IMR-90 (cell line): ENCODE data around the gene DSCAM. TPM values are rescaled to one million over a fixed set of nuclear protein-coding genes. Genes with fewer than 3 reads are reported as not detected.

Source experiments
- ATAC-seq: fragments of 200-7000 bp; cut with Tn5 transposase; 2 replicates; pipeline ENCODE4 v1.9.1; 2020; ENCODE audit warnings: low read depth, mild to moderate bottlenecking, moderate library complexity
- BruUV-seq: library from RNA; stranded (reverse); fragments of 400-500 nt; replicated peaks from 2 replicates; lab custom pipeline; 2021; lab: Mats Ljungman, UMichigan
- CTCF ChIA-PET: fragments of 300-600 bp; formaldehyde crosslinking; extraction: SDS; loops from one replicate; lab custom pipeline; 2021; ENCODE audit warnings: antibody characterized with exemption; lab: Yijun Ruan, JAX
- POLR2A ChIA-PET: fragments of 300-600 bp; sonication (Branson Sonifier 250); formaldehyde crosslinking; loops from one replicate; lab custom pipeline; 2022; ENCODE audit warnings: antibody characterized with exemption; ENCODE audit not compliant: unreplicated experiment; lab: Charles Lee
- DNase-seq: peaks from one replicate; pipeline ENCODE4 v3.0.0; 2013
- H2AFZ ChIP-seq: replicated peaks from 2 replicates; pipeline ENCODE3; 2013; ENCODE audit warnings: low read length, mild to moderate bottlenecking; ENCODE audit not compliant: poor library complexity
- H2AK5ac ChIP-seq: 2 replicates; pipeline ENCODE4 v1.6.1; 2013; ENCODE audit warnings: low read depth, low read length, inconsistent platforms
- H2AK9ac ChIP-seq: replicated peaks from 2 replicates; pipeline ENCODE3; 2013; ENCODE audit warnings: mild to moderate bottlenecking, low read depth, low read length, moderate library complexity; ENCODE audit not compliant: poor library complexity
- H2BK120ac ChIP-seq: 2 replicates; pipeline ENCODE4 v1.6.1; 2013; ENCODE audit warnings: low read depth, low read length, inconsistent platforms
- H2BK15ac ChIP-seq: 3 replicates; pipeline ENCODE4 v1.6.1; 2013; ENCODE audit warnings: low read depth, low read length, inconsistent platforms
- H2BK20ac ChIP-seq: 2 replicates; pipeline ENCODE4 v1.6.1; 2013; ENCODE audit warnings: low read depth, mild to moderate bottlenecking, inconsistent platforms, low read length, moderate library complexity
- H2BK5ac ChIP-seq: 2 replicates; pipeline ENCODE4 v1.6.1; 2013; ENCODE audit warnings: mild to moderate bottlenecking, low read depth, low read length, inconsistent platforms; ENCODE audit not compliant: poor library complexity, severe bottlenecking
- H3K14ac ChIP-seq: replicated peaks from 2 replicates; pipeline ENCODE4 v1.6.1; 2013; ENCODE audit warnings: low read depth, low read length, inconsistent platforms
- H3K18ac ChIP-seq: 2 replicates; pipeline ENCODE4 v1.6.1; 2013; ENCODE audit warnings: low read depth, low read length, control low read depth
- H3K23ac ChIP-seq: 2 replicates; pipeline ENCODE4 v1.6.1; 2013; ENCODE audit warnings: low read depth, low read length, inconsistent platforms
- H3K27ac ChIP-seq: 2 replicates; pipeline ENCODE4 v1.5.1; 2013; ENCODE audit warnings: mild to moderate bottlenecking, control low read depth, low read length; ENCODE audit not compliant: insufficient read depth
- H3K27me3 ChIP-seq: 2 replicates; pipeline ENCODE4 v1.6.1; 2013; ENCODE audit warnings: low read length; ENCODE audit not compliant: control insufficient read depth, insufficient read depth
- H3K36me3 ChIP-seq: 2 replicates; pipeline ENCODE4 v1.6.1; 2013; ENCODE audit warnings: low read length, mixed read lengths; ENCODE audit not compliant: control insufficient read depth, insufficient read depth
- H3K4ac ChIP-seq: 2 replicates; pipeline ENCODE4 v1.6.1; 2013; ENCODE audit warnings: low read depth, low read length, inconsistent platforms
- H3K4me1 ChIP-seq: 2 replicates; pipeline ENCODE4 v1.6.1; 2013; ENCODE audit warnings: low read length, mixed read lengths; ENCODE audit not compliant: control insufficient read depth, insufficient read depth
- H3K4me2 ChIP-seq: 2 replicates; pipeline ENCODE4 v1.6.1; 2013; ENCODE audit warnings: low read depth, mild to moderate bottlenecking, control low read depth, low read length, moderate library complexity
- H3K4me3 ChIP-seq: 2 replicates; pipeline ENCODE4 v1.5.1; 2013; ENCODE audit warnings: low read depth, mild to moderate bottlenecking, control low read depth, low read length, moderate library complexity; ENCODE audit not compliant: insufficient read depth
- H3K56ac ChIP-seq: 2 replicates; pipeline ENCODE4 v1.6.1; 2013; ENCODE audit warnings: low read length, inconsistent platforms; ENCODE audit not compliant: insufficient read depth; ENCODE audit errors: extremely low read depth
- H3K79me1 ChIP-seq, 2 experiments: 2 replicates each; pipeline ENCODE4 v1.6.1; 2013; ENCODE audit warnings: low read length in 2 of 2, inconsistent platforms in 1 of 2, low read depth in 1 of 2
- H3K9ac ChIP-seq: 2 replicates; pipeline ENCODE4 v1.6.1; 2013; ENCODE audit warnings: low read depth, low read length, control low read depth
- H3K9me1 ChIP-seq: 2 replicates; pipeline ENCODE4 v1.6.1; 2013; ENCODE audit warnings: low read length, inconsistent platforms; ENCODE audit not compliant: insufficient read depth
- H3K9me3 ChIP-seq: 2 replicates; pipeline ENCODE4 v1.6.1; 2013; ENCODE audit warnings: low read length; ENCODE audit not compliant: control insufficient read depth, insufficient read depth
- H4K20me1 ChIP-seq: 2 replicates; pipeline ENCODE4 v1.6.1; 2013; ENCODE audit warnings: low read length, inconsistent platforms; ENCODE audit not compliant: insufficient read depth
- H4K5ac ChIP-seq: 2 replicates; pipeline ENCODE4 v1.6.1; 2013; ENCODE audit warnings: mild to moderate bottlenecking, low read depth, low read length, control low read depth
- H4K8ac ChIP-seq, 2 experiments: 2 replicates each; pipeline ENCODE4 v1.6.1; 2013; ENCODE audit warnings: low read depth in 2 of 2, low read length in 2 of 2, control low read depth in 1 of 2, inconsistent platforms in 1 of 2
- H4K91ac ChIP-seq: 2 replicates; pipeline ENCODE4 v1.6.1; 2013; ENCODE audit warnings: low read depth, low read length, inconsistent platforms; ENCODE audit not compliant: insufficient read depth
- BHLHE40 ChIP-seq: fragments of 150-350 bp; IDR thresholded peaks from 2 replicates; pipeline ENCODE4 v1.6.1; 2016; ENCODE audit warnings: mild to moderate bottlenecking, low read depth, low read length
- CHD1 ChIP-seq: IDR thresholded peaks from 2 replicates; pipeline ENCODE4 v1.6.1; 2012; ENCODE audit warnings: low read depth, low read length, improper control_type of control experiment
- CTCF ChIP-seq: conservative IDR thresholded peaks from 2 replicates; pipeline ENCODE4 v1.5.1; 2012; ENCODE audit warnings: mild to moderate bottlenecking, low read depth, low read length, improper control_type of control experiment
- ELK1 ChIP-seq: fragments of 150-350 bp; IDR thresholded peaks from 2 replicates; pipeline ENCODE4 v1.6.1; 2016; ENCODE audit warnings: low read depth, mild to moderate bottlenecking, low read length, moderate library complexity, borderline replicate concordance
- FOS ChIP-seq: fragments of 150-350 bp; IDR thresholded peaks from 2 replicates; pipeline ENCODE4 v1.6.1; 2016; ENCODE audit warnings: low read depth, low read length
- MAFK ChIP-seq: IDR thresholded peaks from 2 replicates; pipeline ENCODE4 v1.6.1; 2012; ENCODE audit warnings: low read depth, low read length, improper control_type of control experiment
- MAZ ChIP-seq: IDR thresholded peaks from 2 replicates; pipeline ENCODE4 v1.6.1; 2012; ENCODE audit warnings: low read depth, mild to moderate bottlenecking, low read length, improper control_type of control experiment, moderate library complexity, borderline replicate concordance
- MXI1 ChIP-seq: IDR thresholded peaks from 2 replicates; pipeline ENCODE4 v1.6.1; 2012; ENCODE audit warnings: low read depth, mild to moderate bottlenecking, low read length, moderate library complexity, borderline replicate concordance
- RAD21 ChIP-seq: IDR thresholded peaks from 2 replicates; pipeline ENCODE4 v1.6.1; 2012; ENCODE audit warnings: low read length, improper control_type of control experiment
- RCOR1 ChIP-seq: IDR thresholded peaks from 2 replicates; pipeline ENCODE4 v1.6.1; 2012; ENCODE audit warnings: mild to moderate bottlenecking, low read length, improper control_type of control experiment; ENCODE audit not compliant: insufficient replicate concordance
- RFX5 ChIP-seq: IDR thresholded peaks from 2 replicates; pipeline ENCODE4 v1.8.0; 2012; ENCODE audit warnings: low read depth, mild to moderate bottlenecking, low read length, moderate library complexity
- WGBS, 2 experiments: methylation state at CpG; one replicate each; pipeline versions ENCODE4 v1.1.5 to v1.1.7; 2013; ENCODE audit warnings: missing lambda C conversion rate in 2 of 2; ENCODE audit not compliant: insufficient read length in 1 of 2; ENCODE audit errors: extremely low coverage in 2 of 2; 5-methylcytosine and 5-hydroxymethylcytosine counted together
- dilution Hi-C: fragments of 300-500 bp; cut with HindIII; formaldehyde crosslinking; loops from one replicate; pipeline ENCODE4 v1.14.3; 2018; ENCODE audit warnings: low sequenced_read_pairs; ENCODE audit not compliant: unreplicated experiment
- in situ Hi-C: fragments of 300-500 bp; cut with MboI; formaldehyde crosslinking; loops from 3 replicates; pipeline ENCODE4 v1.14.3; 2019; ENCODE audit warnings: low sequenced_read_pairs, inconsistent platforms, mixed read lengths
- intact Hi-C: fragments of 100-400 bp; cut with micrococcal nuclease; formaldehyde crosslinking; loops from 2 replicates; pipeline ENCODE4 v1.10.0; 2022
- polyA plus RNA-seq, 3 experiments: library from polyadenylated mRNA; depleted of rRNA; stranded (reverse); fragments of >200 nt; gene quantifications; 2 replicates each; pipeline ENCODE4 v1.2.3, GENCODE V29; 2012; ENCODE audit warnings: low replicate concordance in 1 of 3
- total RNA-seq: library from RNA; depleted of rRNA; stranded (reverse); fragments of >200 nt; gene quantifications from 2 replicates; pipeline ENCODE4 v1.2.3, GENCODE V29; 2012

The DSCAM gene
- total and polyA plus RNA-seq, 2 of the 4 experiments (the other 2 are of a cell fraction), result under 0.01 to 0.02 TPM

- WGBS, 2 experiments, result no CpG with 5 or more reads among the region's 2 CpGs
- H3K4ac ChIP-seq, result no peak overlapping the region
- in situ Hi-C loops (no loop called here), intact Hi-C loops (no loop called here), dilution Hi-C loops (no loop called here)
- H3K18ac ChIP-seq, result no peak overlapping the region
- no peak overlapping the region for H3K56ac ChIP-seq
- H4K20me1 ChIP-seq, result no peaks in the 10 kb centered on the region
- no peak overlapping the region for H3K4me3 ChIP-seq
- no peak overlapping the region for H2BK20ac ChIP-seq
- H3K4me2 ChIP-seq, result no peak overlapping the region
- no peak for DNase-seq
- H2AFZ ChIP-seq, result no peak overlapping the region
- POLR2A ChIA-PET, result no interaction called here
- ATAC-seq, result no peak
- no peak overlapping the region for H3K27ac ChIP-seq
- no peaks in the 10 kb centered on the region for H3K36me3 ChIP-seq
- TF ChIP-seq RAD21, result no peak
- TF ChIP-seq MAZ, result no peak
- no peak for TF ChIP-seq RCOR1
- TF ChIP-seq FOS, result no peak
- no peak for TF ChIP-seq ELK1
- TF ChIP-seq CHD1, result no peak
- TF ChIP-seq MXI1, result no peak
- TF ChIP-seq BHLHE40, result no peak
- no peak for TF ChIP-seq RFX5
- no peak for TF ChIP-seq MAFK
- no peak for TF ChIP-seq CTCF
- no peaks in the 10 kb centered on the region for H3K79me1 ChIP-seq
- no peak overlapping the region for H2AK9ac ChIP-seq
- H4K8ac ChIP-seq, result no peak overlapping the region
- no TSS peak for BruUV-seq
- no peak overlapping the region for H2AK5ac ChIP-seq
- H2BK5ac ChIP-seq, result no peak overlapping the region
- no peaks in the 10 kb centered on the region for H3K27me3 ChIP-seq
- H3K9me3 ChIP-seq, result peaks cover 25% of the 10 kb centered on the region
- H4K5ac ChIP-seq, result no peak overlapping the region
- no peak overlapping the region for H3K9ac ChIP-seq
- H2BK15ac ChIP-seq, result no peak overlapping the region
- no peak overlapping the region for H4K91ac ChIP-seq
- no peaks in the 10 kb centered on the region for H3K9me1 ChIP-seq
- no peak overlapping the region for H3K23ac ChIP-seq
- CTCF ChIA-PET, result no interaction called here
- no peak overlapping the region for H3K14ac ChIP-seq
- no peak overlapping the region for H2BK120ac ChIP-seq
- H3K4me1 ChIP-seq, result no peaks in the 10 kb centered on the region
Observed at GRCh38 chr21:40052276-40052675, 794.7 kb downstream of the DSCAM start.
